ENCODE data around the gene SCN8A.
A peak's percentile ranks its signal among the peaks of the same experiment; 100 is the strongest.
"Not testable (repeated sequence)": the region's sequence is repeated elsewhere in the genome, so short reads cannot be mapped to it uniquely, and the experiment has no call there.

SCN8A gene

GRCh38 chr12:51774933-51775332 lies 183.9 kb downstream of the SCN8A start:
- DNase-seq = no peak

DNA sequence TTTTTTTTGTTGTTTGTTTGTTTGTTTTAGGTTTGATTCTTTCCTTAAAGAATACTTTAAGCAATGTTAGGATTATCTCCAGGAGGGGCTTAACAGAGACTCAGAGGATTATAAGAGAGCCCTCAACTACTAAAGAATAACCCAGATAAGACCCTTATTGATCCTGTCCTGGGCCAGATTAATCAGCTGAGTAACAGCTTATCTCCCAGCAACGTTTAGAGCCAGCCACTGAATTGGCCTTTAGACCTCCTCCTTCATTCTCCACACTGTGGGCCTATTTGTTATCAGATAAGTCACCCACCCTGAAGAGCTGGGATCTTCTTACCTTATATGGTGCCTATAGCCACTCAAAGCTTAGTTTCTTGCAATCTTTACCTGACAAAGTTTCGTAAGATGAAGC lies 186.4 kb downstream of the SCN8A start:
- DNase-seq = no peak

DNA sequence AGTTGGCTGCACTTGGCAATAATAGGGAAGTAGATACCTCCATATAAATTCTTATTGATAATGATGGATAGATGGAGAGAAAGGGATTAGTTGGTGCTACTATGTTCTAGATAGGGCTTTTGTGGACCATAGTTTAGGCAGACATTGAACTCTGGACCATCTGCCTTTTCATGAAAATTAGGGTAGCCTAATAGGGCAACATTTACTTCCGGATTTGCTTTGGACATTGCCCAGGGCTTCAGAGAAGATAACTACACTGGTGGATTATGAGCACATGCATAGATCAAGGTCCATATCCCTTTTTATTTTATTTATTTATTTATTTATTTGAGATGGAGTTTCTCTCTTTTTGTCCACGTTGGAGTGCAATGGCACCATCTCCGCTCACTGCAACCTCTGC lies 186.9 kb downstream of the SCN8A start:
- DNase-seq = no peak

DNA sequence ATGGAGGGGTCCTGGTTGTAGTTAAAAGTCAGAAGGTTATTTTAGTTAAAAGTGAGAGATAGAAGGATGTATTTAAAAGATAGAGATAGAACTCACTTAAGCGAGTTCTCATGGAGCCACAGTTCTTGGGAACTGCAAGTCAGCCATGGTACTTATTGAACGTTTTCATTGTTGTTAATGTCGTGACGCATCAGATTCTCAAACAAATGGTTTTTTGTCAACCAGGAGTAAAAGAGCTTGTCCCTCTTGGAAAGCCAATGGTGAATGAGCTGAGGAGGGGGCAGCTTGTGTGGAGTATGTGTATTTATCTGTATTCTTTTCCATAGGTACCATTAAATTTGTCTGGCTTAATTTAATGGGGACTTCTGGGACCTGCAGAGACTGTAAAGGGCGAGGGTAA lies 188.8 kb downstream of the SCN8A start:
- DNase-seq = no peak

DNA sequence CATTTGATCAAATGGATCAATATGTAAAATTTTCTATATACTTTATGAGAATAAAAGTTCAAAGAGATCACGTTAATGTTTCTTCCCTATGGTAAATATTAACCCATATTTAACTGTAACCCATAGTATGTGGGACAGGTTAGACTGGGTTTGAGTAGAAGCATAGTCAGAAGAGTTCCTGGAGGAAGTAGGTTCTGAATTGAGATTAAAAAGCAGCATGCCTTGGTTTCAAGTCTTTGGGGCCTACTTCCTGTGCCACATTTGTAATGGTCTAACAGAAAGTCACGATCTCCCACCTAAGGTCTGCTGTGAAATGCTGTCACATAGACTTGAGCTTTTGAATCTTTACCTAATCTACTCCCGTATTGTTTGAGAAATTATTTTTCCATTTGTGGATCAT lies 193.7 kb downstream of the SCN8A start:
- DNase-seq = no peak

DNA sequence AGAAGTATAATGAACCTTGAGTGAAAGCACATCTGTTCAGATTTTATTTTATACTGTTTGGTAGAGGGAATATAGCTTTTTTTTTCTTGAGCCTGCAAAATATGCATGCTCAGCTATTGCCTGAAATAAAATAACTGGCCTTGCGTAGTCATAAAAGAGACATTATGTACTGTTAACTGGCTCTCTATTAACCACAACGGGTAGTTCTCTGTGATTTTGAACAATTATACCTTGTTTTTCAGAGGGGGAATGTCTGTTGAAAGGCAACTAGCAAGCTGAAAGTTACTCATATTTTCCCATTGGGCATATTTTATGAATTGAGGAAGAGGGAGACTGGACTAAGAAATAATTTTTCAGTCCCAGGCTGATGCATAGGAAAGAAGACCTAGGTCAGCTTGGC lies 194.9 kb downstream of the SCN8A start:
- DNase-seq = no peak

GRCh38 chr12:51788876-51789275 lies 197.8 kb downstream of the SCN8A start:
- DNase-seq = no peak

DNA sequence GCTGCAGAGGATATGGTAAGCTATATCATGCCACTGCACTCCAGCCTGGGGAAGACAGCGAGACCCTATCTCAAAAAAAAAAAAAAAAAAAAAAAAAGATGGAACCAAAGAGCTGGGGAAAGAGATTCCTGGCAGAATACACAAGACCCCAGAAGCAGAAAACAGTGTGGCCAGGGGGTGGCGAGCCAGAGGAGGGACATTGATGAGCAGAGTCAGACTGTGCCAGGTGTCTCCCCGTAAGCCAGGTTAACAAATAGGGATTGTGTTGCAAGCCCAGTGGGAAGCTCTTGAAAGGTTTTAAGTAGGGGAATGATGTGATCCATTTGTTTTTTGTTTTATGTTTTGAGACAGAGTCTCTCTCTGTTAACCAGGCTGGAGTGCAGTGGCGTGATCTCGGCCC lies 201.4 kb downstream of the SCN8A start:
- DNase-seq = no peak

- DNase-seq = no peak
Observed at GRCh38 chr12:51793201-51793600, 202.2 kb downstream of the SCN8A start.

- no peak for DNase-seq
Observed at GRCh38 chr12:51797301-51797700, 206.3 kb downstream of the SCN8A start.

DNA sequence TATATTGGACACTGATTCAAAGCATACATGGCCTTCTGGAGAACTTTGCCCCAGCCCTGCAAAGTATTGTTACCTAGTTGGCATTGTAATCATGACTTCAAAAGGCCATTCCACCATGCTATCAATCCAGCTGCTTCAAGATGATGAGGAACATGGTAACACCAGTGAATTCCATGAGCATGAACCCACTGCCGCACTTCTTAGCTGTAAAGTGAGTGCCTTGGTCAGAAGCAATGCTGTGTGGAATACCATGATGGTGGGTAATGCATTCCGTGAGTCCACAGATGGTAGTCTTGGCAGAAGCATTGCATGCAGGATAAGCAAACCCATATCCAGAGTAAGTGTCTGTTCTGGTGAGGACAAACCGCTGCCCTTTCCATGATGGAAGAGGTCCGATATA lies 207.0 kb downstream of the SCN8A start:
- not testable (repeated sequence) for DNase-seq

DNA sequence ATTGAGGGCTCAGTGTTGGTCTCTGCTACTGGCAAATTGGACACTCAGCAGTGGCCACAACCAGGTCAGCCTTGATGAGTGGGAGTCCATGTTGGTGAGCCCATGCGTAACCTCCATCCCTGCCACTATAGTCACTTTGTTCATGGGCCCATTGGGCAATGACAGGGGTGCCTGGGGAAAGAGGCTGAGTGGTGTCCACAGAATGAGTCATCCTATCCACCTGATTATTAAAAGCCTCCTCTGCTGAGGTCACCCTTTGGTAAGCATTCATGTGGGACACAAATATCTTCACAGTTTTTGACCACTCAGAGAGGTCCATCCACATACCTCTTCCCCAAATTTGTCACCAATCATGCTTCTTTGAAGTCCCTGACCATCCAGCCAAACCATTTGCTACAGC lies 207.5 kb downstream of the SCN8A start:
- DNase-seq = no peak

DNA sequence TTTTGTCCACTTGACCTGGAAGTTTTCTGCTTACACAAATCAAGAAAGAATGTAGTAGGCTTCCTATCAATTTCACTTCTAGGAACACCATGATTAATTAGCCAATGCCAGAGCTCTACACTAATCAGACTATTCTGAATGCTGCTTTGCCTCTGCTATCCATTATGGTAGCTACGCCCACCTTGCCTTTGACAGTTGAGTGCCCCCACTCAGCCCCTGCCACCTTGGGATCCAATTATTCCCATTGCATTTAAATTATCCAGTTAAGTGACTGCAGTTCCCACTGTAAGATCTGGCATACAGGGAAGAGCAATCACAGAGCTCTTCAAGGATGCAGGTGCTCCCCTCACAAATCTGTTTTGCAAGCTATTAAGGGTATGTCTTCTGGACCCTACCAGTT lies 210.0 kb downstream of the SCN8A start:
- DNase-seq = no peak

- no peak for DNase-seq
Observed at GRCh38 chr12:51806896-51807295, 215.9 kb downstream of the SCN8A start.

- no peak for DNase-seq
Observed at GRCh38 chr12:51809193-51809592, 218.2 kb downstream of the SCN8A start.

DNA sequence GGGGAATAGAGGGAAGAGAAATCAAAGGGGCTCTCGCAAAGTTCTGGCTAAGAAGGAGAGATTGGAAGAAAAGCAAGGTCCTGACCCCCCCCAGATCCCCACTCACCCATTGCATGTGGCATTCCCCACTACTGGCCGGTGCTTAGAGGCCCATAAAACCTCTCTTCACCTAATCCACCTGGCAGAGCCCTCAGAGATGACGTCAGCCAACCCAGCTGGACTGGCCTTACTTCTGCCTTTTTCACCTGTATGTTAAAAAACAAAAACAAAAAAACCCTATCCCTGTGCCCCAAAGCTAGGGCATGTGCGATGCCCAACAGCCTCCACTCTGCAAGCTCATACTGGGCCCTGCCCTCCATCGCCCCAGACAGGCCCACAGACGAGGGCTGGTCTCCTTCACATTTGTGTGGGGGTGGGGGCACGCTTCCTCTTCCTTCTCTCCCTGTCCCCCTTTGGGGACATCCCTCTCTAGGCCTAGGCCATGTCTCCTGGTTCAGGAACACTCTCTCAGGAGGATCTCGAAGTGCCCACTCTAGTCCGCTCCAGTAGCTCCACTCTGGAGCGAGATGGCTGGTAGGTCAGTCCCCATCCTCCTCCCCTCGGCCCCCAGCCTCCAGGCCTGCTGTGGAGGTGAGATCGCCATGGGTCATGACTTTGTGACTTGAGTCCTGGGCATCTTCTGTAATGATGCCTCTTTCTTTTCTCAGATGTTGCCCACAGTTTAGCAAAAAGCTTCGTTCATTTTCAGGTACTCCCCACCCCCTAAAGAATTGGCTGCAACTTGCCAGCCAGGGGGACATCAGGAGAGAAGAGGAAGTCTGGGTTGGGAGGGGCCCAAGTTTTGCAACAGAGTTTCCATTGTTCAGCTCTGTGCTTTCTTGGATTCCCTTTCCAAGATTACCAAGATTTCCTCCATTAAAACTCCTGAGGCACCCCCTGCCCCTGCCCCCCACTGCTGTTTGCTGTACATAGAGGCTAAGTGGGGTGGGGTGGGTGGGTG lies 220.5 kb downstream of the SCN8A start:
- peak; percentile 90 for DNase-seq

- peak; percentile 22 for DNase-seq
Observed at GRCh38 chr12:51812871-51813270, 221.8 kb downstream of the SCN8A start.

GRCh38 chr12:51813931-51814310 lies 222.9 kb downstream of the SCN8A start:
- DNase-seq = no peak

DNA sequence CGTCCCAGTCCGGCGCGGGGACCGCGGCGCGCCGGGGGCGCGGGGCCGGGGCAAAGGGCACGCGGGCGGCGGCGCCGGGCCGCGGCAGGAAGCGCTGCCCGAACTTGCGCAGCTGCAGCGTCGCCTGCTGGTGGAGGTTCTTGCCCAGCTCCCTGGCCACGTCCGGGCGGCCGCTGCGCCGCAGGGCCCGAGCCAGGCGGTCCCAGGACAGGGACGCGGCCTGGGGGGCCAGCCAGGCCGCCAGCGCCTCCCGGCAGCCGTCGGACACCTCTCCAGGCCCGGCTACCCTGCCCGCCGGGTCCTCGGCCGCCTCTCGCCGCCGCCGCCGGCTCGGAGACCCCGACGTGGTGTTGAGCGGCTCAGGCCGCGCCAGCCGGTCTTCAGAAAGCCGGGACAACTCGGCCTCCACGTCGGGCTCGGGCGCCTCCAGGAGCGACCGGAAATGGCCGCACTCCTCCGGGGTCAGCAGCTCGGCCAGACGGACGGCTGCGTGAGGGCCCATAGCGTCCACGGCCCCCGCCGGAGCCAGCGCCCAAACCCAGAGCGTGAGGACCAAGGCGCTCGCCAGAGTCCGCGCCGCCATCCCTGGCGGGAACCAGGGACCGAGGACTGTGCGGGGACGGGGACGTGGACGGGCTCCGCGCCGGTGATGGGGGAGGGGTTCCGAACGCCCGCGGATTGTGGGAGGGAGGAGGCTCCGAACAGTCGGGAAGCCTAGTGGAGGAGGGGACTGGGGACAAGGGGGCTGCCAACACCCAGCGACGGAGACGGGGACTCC lies 223.5 kb downstream of the SCN8A start:
- peak; percentile 93 for DNase-seq

- no peak for DNase-seq
Observed at GRCh38 chr12:51815571-51815970, 224.5 kb downstream of the SCN8A start.

DNA sequence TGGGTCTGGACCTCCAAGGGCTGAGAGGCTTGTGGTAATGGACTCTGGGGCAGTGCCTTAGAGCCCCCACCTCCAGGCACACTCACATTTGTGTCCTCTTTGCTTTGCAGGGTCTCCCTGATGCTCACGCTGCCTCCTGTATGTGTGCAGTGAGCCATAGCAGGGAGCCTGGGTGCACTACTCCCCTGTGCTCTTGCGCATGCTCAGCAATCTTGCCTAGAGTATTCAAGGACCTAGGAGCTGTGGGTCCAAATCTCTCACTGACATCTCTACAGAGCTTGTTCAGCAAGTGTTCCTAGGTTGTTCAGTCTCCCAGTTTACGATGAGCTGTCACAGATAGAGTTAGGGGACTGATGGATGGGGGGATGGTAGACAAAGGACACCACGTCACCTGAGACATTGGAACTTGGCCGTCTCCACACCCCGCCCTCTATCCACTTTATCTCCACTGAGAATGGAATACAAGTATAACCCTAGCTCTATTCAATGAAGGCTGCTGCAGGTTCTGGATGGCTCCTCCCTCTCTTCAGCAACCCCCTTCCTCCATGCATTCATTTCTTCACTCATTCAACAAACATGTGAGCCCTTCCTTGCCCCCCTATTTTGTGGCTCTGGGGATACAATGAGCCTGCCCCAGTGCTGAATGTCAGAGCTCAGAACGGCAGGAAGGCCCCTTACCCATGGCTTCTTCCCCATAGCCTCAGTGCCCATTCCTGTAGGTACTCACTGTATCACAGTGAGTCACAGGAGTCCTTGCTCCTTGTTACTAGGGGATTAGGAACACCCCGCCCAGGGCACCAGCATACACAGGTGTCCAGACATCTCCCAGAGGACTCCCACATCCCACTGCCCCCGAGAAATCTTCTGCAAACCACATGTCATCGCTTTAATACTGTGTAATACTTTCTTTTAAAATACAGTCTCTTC lies 226.3 kb downstream of the SCN8A start:
- DNase-seq = peak; percentile 10

- DNase-seq = no peak
Observed at GRCh38 chr12:51818086-51818485, 227.1 kb downstream of the SCN8A start.
